Hippocampal formation (tissue), 2 donors: Measurements from ENCODE around the gene LETMD1.
"Not testable (repeated sequence)": the region's sequence is repeated elsewhere in the genome, so short reads cannot be mapped to it uniquely, and the experiment has no call there.

ENCODE experiments used
- DNase-seq, 2 donors: peaks; one replicate each; lab custom pipeline; 2025; lab: John Stamatoyannopoulos, UW

LETMD1 gene

GRCh38 chr12:51047655-51048540, at the start of gene LETMD1:
Gene LETMD1, plus strand, starts transcription at chr12:51048327. Its CDS starts 30 bp downstream, at chr12:51048357.
- DNase-seq: peak; percentile 95 to 97

GRCh38 chr12:50999093-50999492, 49.0 kb upstream of the LETMD1 start:
- no peak for DNase-seq

- no peak for DNase-seq
Observed at GRCh38 chr12:51000245-51000644, 47.9 kb upstream of the LETMD1 start.

GRCh38 chr12:51001799-51002198, 46.3 kb upstream of the LETMD1 start:
- no peak for DNase-seq

DNA sequence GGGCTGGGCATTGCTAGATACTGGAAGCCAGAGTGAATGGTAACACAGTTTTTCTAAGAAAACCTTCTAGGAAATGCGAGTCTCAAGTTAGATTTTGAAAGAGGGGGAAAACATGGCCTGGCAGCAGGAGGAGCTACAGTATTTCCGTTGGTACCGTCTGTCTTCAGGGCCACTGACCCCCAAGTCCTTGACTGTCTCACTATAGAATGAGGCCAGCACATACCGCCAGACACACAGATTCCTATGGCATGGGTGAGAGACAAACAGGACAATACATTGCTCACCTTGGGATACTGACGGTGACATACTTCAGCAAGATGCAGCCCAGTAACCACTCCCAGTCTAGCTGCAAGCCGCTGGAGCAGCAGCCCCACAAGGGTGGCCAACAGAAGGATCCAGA, 43.6 kb upstream of the LETMD1 start:
- DNase-seq: no peak

GRCh38 chr12:51005030-51005429, 43.1 kb upstream of the LETMD1 start:
- no peak for DNase-seq

DNA sequence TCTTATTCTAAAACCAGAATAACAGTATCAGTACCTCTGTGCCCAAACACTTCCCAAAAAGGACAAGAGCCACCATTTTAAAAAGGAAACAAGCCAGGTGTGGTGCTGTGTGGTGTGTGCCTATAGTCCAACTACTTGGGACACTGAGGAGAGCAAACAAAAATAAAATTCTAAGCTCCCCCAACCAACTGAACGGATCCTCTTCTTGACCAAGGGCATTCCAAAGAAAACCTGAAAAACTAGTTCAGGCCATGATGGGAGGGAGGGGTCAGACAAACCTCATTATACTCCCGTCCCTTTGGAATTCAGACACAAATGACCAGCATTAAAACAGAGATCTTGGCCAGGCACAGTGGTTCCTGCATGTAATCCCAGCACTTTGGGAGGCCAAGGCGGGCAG, 42.5 kb upstream of the LETMD1 start:
- DNase-seq: no peak

- no peak for DNase-seq
Observed at GRCh38 chr12:51008329-51009055, 39.6 kb upstream of the LETMD1 start.

- DNase-seq: peak; percentile 82 to 83
Observed at GRCh38 chr12:51009056-51009440, 39.1 kb upstream of the LETMD1 start.

GRCh38 chr12:51011955-51012354, 36.2 kb upstream of the LETMD1 start:
- no peak for DNase-seq

DNA sequence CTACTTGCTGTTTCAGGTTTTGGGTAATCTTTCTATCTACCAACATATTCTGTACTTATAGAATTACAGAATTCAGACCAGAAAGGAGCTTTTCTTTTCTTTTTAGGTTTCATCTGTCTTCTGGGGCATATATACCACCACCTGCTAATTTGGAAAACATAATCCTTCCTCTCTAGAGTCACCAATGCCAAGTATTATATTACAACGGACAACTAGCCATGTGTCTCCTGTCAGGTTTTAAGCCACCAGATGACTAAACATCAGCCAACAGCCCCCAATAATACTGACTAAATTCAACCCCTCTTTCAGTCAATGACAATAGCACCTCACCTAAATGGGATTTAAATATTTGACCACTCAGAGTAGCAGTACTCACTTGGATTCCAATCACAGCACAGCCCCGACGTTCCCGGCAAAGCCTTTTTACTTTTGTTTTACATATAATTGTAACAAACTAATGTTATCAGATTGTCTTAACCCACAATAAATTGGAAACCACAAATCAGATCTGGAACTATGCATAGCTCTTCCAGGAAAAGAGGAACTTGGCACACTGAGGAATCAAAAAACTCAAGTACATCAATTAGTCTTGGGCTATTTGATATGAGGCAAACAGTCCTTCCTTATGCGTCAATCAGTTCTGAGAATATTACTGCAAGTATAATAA, 35.4 kb upstream of the LETMD1 start:
- no peak for DNase-seq

- no peak for DNase-seq
Observed at GRCh38 chr12:51013441-51013840, 34.7 kb upstream of the LETMD1 start.

- not testable (repeated sequence) for DNase-seq
Observed at GRCh38 chr12:51014467-51014866, 33.7 kb upstream of the LETMD1 start.

- DNase-seq: no peak
Observed at GRCh38 chr12:51017452-51017851, 30.7 kb upstream of the LETMD1 start.

DNA sequence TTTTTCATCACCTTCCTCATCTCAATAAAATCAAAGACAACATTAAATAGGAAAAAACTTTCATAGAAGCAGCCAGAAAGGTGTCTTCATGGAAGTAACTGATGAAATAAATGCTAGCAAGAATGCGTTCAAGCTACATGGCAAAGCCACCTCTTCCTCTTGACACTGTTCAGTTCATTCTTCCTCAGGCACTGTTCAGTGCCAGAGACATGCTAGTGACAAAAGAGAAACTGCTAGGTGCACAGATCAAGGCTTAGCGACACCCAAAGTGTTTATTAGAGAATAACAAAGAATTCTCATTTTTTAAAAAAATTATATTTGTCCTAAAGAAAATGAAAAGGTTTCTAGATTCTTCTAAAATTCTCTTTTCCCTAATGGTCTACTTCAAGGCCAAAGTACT, 29.2 kb upstream of the LETMD1 start:
- no peak for DNase-seq

DNA sequence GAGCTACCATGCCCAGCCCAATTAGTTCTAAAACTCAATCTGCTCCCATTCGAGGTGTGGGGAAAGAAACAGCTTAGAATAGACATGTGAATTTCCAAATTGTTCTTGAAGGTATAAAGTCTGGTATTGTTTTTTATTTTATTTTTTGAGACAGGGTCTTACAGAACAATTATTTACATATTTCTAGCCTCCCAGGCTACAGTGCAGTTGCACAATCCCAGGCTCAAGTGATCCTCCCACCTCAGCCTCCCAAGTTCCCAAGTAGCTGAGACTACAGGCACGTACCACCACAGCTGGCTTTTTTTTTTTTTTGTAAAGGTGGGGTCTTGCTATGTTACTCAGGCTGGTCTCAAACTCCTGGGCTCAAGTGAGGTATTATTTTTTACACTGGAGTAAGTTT, 28.2 kb upstream of the LETMD1 start:
- DNase-seq: no peak

DNA sequence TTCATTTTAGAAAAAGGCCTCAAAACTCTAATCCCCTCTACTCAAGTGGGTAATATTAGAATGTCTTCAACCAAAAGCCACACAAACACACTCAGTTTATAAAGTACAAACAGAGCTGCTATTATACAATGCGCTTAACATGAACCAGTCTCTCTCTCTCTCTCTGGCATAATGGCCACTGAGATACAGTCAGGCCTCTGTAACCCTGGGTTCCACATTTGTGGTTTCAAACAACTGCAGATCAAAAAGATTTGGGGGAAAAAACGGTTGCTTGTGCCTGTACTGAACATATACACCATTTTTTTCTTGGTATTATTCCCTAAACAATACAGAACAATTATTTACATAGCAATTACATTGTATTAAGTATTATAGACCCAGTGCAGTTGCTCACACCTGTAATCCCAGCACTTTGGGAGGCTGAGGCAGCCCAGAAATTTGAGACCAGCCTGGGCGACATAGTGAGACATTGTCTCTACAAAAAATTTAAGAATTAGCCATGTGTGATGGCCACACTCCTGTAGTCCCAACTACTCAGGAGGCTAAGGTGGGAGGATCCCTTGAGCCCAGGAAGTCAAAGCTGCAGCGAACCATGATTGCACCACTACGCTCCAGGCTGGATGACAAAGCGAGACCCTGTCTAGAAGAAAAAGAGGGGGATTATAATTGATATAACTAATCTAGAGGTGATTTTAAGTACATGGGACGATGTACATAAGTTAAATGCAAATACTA, 27.5 kb upstream of the LETMD1 start:
- peak in 1 of 2 donors; percentile 84 for DNase-seq

DNA sequence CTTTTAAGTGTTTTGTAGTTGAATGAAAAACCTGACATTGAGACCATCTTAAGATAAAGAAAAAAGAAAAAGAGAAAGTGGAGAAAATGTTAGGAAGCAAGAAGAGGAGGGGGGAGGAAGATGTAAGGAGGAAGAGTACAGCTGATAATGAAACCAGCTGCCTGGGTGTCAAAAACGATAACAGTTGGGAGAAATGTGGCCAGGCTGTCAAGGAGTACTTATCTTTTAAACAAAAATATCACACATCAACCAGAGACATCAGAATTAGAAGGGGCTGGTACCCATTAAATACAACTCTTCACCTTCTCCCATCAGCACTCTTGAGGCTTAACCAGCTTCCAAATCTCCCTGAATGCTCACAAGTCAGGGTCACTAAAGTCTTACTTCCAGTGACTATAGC, 26.4 kb upstream of the LETMD1 start:
- DNase-seq: no peak

DNA sequence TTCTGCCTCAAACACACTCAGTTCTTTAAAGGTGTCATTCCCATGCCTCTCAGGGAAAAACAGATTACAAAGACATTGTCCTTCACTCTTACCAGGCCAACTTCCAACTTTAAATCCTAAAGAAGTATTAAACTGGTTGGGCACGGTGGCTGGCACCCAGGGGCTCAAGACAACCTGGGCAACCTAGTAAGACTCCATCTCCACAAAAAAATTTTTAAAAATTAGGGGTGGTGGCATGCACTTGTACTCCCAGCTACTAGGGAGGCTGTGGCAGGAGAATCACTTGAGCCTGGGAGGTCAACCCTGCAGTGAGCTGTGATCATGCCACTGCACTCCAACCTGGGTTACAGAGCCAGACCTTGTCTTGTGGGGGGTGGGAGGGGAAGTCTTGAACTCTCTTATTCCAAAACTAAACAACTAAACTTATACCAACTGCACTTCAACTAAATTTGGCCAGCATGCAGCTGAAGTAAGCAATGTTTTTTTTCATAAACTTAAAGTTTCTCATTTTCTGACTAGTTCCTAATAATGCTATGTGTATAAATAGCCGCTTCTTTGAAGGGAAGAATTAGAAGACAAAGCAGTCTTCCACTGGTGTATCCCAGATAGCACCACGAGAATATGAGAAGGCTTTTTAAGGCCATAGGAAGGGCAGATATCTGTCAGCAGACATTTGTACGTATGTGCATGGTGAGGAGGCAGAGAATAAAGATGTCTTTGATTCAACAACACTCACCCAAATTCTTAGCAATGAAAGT, 24.3 kb upstream of the LETMD1 start:
- no peak for DNase-seq

GRCh38 chr12:51025338-51025835, 22.7 kb upstream of the LETMD1 start:
- DNase-seq: peak in 1 of 2 donors; percentile 33
